Esophagus mucosa (tissue), 1 donor: ENCODE data around the gene TMEM115. TPM values are rescaled to one million over a fixed set of nuclear protein-coding genes. Genes with fewer than 3 reads are reported as not detected.
"Not testable (repeated sequence)": the region's sequence is repeated elsewhere in the genome, so short reads cannot be mapped to it uniquely, and the experiment has no call there.

Source experiments
- ATAC-seq: fragments of 200-7000 bp; cut with Tn5 transposase; one replicate; pipeline ENCODE4 v1.9.1; 2020
- total RNA-seq: library from RNA; stranded (reverse); gene quantifications from one replicate; pipeline ENCODE4 v1.2.4, GENCODE V29; 2023
- donor health status: DM: yes; HTN: yes; CAD: no.

The TMEM115 gene
- total RNA-seq, 1 donor from 2014 or later = 19.3 TPM

DNA sequence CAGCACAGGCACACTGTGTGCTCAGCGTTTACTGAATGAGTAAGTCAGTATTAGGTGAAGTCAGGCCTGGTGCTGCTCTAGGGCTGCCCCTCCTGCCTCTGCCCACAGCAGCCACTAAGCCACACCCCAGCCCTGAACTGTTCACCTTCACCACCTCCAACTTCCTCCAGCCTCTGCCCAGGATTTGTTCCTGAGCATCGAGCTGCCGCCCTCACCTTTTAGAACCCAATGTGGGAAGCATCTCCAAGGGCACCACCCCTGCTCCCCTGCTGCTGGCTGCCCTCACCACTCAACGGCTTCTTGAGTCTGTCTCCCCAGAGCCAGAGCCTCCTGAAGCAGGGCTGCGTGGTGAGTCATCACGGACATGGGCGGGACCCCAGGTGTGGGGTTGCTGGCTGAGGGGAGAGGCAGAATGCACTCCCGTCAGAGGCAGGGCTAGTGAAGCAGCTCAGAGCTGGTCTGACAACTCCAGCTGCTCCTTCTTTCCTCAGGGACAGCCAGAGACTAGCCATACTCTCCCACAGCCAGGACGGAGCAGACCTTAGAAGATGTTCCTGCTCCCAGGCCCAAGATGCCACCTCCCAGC lies 42.6 kb downstream of the TMEM115 start:
- ATAC-seq = peak; percentile 87

DNA sequence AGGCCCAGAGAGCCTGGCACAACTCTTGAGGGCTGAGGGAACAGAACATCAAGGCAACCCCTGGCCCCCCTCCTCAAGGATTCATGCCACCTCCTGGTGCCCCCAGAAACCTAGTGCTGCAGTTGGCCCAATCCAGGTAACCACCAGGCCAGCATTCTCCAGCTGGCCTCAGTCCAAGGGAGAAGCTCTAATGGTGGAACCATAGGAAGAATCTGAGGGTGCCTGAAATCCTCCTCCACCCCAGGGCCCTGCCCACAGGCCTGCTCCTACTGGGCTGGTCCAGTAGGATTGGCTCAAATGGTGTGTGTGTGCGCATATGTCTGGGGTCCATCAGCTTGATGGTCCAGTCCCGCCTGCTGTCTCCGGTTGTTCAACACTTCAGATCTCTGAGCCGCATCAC lies 44.5 kb downstream of the TMEM115 start:
- ATAC-seq = no peak

DNA sequence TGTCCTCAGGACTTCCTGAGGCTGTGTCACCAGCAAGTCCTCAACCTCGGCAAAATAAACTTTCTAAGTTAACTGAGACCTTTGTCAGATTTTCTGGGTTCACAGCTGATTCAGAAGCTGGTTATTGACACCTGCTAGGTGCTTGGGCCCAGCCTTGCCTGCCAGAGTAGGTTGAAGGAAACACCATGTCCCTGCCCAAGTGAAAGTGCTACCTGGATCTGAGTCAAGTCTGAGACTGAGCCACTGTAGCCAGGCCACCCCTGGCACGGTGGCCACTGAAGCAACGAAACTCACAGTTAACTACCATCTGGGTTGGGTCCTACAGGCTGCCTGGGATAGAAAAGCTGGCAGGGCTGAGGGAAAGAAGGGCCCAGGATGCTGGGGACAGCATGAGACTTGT lies 45.0 kb downstream of the TMEM115 start:
- ATAC-seq = no peak

DNA sequence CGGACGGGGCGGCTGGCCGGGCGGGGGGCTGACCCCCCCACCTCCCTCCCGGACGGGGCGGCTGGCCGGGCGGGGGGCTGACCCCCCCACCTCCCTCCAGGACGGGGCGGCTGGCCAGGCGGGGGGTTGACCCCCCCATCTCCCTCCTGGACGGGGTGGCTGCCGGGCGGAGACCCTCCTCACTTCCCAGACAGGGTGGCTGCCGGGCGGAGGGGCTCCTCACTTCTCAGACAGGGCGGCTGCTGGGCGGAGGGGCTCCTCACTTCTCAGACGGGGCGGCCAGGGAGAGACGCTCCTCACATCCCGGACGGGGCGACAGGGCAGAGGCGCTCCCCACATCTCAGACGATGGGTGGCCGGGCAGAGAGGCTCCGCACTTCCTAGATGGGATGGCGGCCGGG lies 47.3 kb downstream of the TMEM115 start:
- ATAC-seq = not testable (repeated sequence)

Other genes starting within 250 kb of the TMEM115 start
- 72.7 TPM for gene SEMA3F, start 204.2 kb downstream of the TMEM115 start, total RNA-seq
- 0.08 TPM for gene GNAT1, start 167.9 kb downstream of the TMEM115 start, total RNA-seq
- gene SLC38A3, start 154.2 kb downstream of the TMEM115 start, total RNA-seq = 0.60 TPM
- 92.0 TPM for gene GNAI2, start 123.3 kb downstream of the TMEM115 start, total RNA-seq
- 2.4 TPM for gene SEMA3B, start 90.4 kb downstream of the TMEM115 start, total RNA-seq
- not detected for gene LSMEM2, start 80.4 kb downstream of the TMEM115 start, total RNA-seq
- gene IFRD2, start 67.1 kb downstream of the TMEM115 start, total RNA-seq = 65.8 TPM
- gene HYAL3, start 60.1 kb downstream of the TMEM115 start, total RNA-seq = 4.8 TPM
- gene NAA80, start 60.1 kb downstream of the TMEM115 start, total RNA-seq = 7.6 TPM
- 4.1 TPM for gene HYAL1, start 55.9 kb downstream of the TMEM115 start, total RNA-seq
- 30.7 TPM for gene HYAL2, start 36.8 kb downstream of the TMEM115 start, total RNA-seq
- 12.2 TPM for gene TUSC2, start 31.3 kb downstream of the TMEM115 start, total RNA-seq
- gene RASSF1, start 18.7 kb downstream of the TMEM115 start, total RNA-seq = 13.6 TPM
- gene ZMYND10, start 13.8 kb downstream of the TMEM115 start, total RNA-seq = 0.64 TPM
- gene NPRL2, start 8.7 kb downstream of the TMEM115 start, total RNA-seq = 11.0 TPM
- gene CYB561D2, start 8.7 kb downstream of the TMEM115 start, total RNA-seq = 15.5 TPM
- gene CACNA2D2, start 144.1 kb upstream of the TMEM115 start, total RNA-seq = 0.08 TPM
- gene C3orf18, start 208.2 kb upstream of the TMEM115 start, total RNA-seq = 0.68 TPM
- gene HEMK1, start 210.0 kb upstream of the TMEM115 start, total RNA-seq = 11.0 TPM